HepG2 (cell line): Measurements from ENCODE around the gene NEK9. TPM values are rescaled to one million over a fixed set of nuclear protein-coding genes. Genes with fewer than 3 reads are reported as not detected.

ENCODE experiments used
- ATAC-seq: fragments of 200-7000 bp; cut with Tn5 transposase; 3 replicates; pipeline ENCODE4 v1.9.1; 2020; ENCODE audit warnings: mild to moderate bottlenecking, moderate library complexity
- BruUV-seq: library from RNA; stranded (reverse); fragments of 400-500 nt; replicated peaks from 2 replicates; lab custom pipeline; 2021; lab: Mats Ljungman, UMichigan
- CTCF ChIA-PET: fragments of 300-600 bp; formaldehyde crosslinking; extraction: SDS; loops from one replicate; lab custom pipeline; 2021; ENCODE audit warnings: low total read pairs, inconsistent platforms, low intra/inter-chr PET ratio; lab: Yijun Ruan, JAX
- POLR2A ChIA-PET: fragments of 350-600 bp; sonication (Branson Sonifier 250); formaldehyde crosslinking; loops from one replicate; lab custom pipeline; 2020; ENCODE audit warnings: antibody characterized with exemption, inconsistent platforms; lab: Yijun Ruan, JAX
- DNase-seq: peaks from one replicate; pipeline ENCODE4 v3.0.0-alpha.2; 2015; ENCODE audit warnings: low spot score
- FAIRE-seq: peaks from 3 replicates; lab custom pipeline; 2011; peaks lifted over from hg19 to GRCh38; lab: Jason Lieb, UNC
- H2AFZ ChIP-seq: one replicate; pipeline ENCODE4 v1.6.1; 2011; ENCODE audit warnings: low read length, inconsistent platforms
- H3K27ac ChIP-seq: fragments of 300-600 bp; 3 replicates; pipeline ENCODE4 v1.8.0; 2011; ENCODE audit warnings: mixed run types, mild to moderate bottlenecking, mixed read lengths, low read length, inconsistent platforms; ENCODE audit not compliant: insufficient read depth; ENCODE audit errors: extremely low read length
- H3K27me3 ChIP-seq, 2 experiments: fragments of 200-600 bp in 1 of 2; 2 replicates in 1 of 2; 3 replicates in 1 of 2; pipeline versions ENCODE4 v1.6.0 to v1.8.0; 2011; ENCODE audit warnings: low read length in 2 of 2, mild to moderate bottlenecking in 2 of 2, moderate library complexity in 2 of 2, inconsistent platforms in 1 of 2; ENCODE audit not compliant: insufficient read depth in 2 of 2, control insufficient read depth in 1 of 2
- H3K36me3 ChIP-seq, 2 experiments: fragments of 200-600 bp in 1 of 2; replicated peaks in 1 of 2; 2 replicates in 1 of 2; 3 replicates in 1 of 2; pipeline versions ENCODE4 v1.5.1 to v1.8.0; 2011; ENCODE audit warnings: low read length in 2 of 2, inconsistent platforms in 1 of 2; ENCODE audit not compliant: insufficient read depth in 2 of 2, control insufficient read depth in 1 of 2
- H3K4me1 ChIP-seq: 2 replicates; pipeline ENCODE4 v1.5.1; 2012; ENCODE audit warnings: low read length, inconsistent platforms; ENCODE audit not compliant: insufficient read depth
- H3K4me2 ChIP-seq: 2 replicates; pipeline ENCODE4 v1.6.0; 2011; ENCODE audit warnings: low read depth, low read length, inconsistent platforms
- H3K4me3 ChIP-seq, 3 experiments: fragments of 200-600 bp in 1 of 3; sonication (generic), shearing (Covaris generic) in 1 of 3; replicated peaks in 1 of 3; 2 replicates each; pipeline ENCODE4 v1.5.1; 2011 to 2016; ENCODE audit warnings: low read length in 3 of 3, inconsistent platforms in 2 of 3, low read depth in 2 of 3, mild to moderate bottlenecking in 2 of 3, control low read depth in 1 of 3, mixed read lengths in 1 of 3; ENCODE audit not compliant: insufficient read depth in 1 of 3
- H3K79me2 ChIP-seq: one replicate; pipeline ENCODE4 v1.6.1; 2011; ENCODE audit warnings: low read length, inconsistent platforms; ENCODE audit not compliant: insufficient read depth
- H3K9ac ChIP-seq: 2 replicates; pipeline ENCODE4 v1.6.0; 2011; ENCODE audit warnings: mild to moderate bottlenecking, low read depth, low read length, inconsistent platforms; ENCODE audit not compliant: insufficient read depth
- H3K9me3 ChIP-seq: 2 replicates; pipeline ENCODE4 v1.5.1; 2012; ENCODE audit warnings: mild to moderate bottlenecking, low read length
- H4K20me1 ChIP-seq: 2 replicates; pipeline ENCODE4 v1.6.0; 2011; ENCODE audit warnings: inconsistent platforms, mild to moderate bottlenecking, low read length, moderate library complexity; ENCODE audit not compliant: insufficient read depth
- ARID5B ChIP-seq: IDR thresholded peaks from 2 replicates; pipeline ENCODE4 v1.4.0; 2020; ENCODE audit warnings: mild to moderate bottlenecking, missing genetic modification reagents
- PHF5A ChIP-seq: IDR thresholded peaks from one replicate; pipeline ENCODE4 v1.6.1; 2018; ENCODE audit warnings: low read depth, missing genetic modification reagents; ENCODE audit not compliant: unreplicated experiment
- SMAD9 ChIP-seq: sonication (generic); formaldehyde crosslinking; IDR thresholded peaks from 2 replicates; pipeline ENCODE4 v1.5.1; 2020; ENCODE audit warnings: mild to moderate bottlenecking, missing genetic modification reagents
- SP140L ChIP-seq: sonication (generic); formaldehyde crosslinking; IDR thresholded peaks from 2 replicates; pipeline ENCODE4 v1.4.0; 2020; ENCODE audit warnings: missing genetic modification reagents, borderline replicate concordance
- ZMAT3 ChIP-seq: sonication (generic); formaldehyde crosslinking; conservative IDR thresholded peaks from 2 replicates; pipeline ENCODE4 v1.7.0; 2021; ENCODE audit warnings: missing genetic modification reagents
- ZNF382 ChIP-seq: sonication (generic); formaldehyde crosslinking; IDR thresholded peaks from 2 replicates; pipeline ENCODE4 v1.5.0; 2020; ENCODE audit warnings: missing genetic modification reagents, mild to moderate bottlenecking, borderline replicate concordance
- ZNF549 ChIP-seq: sonication (generic); formaldehyde crosslinking; IDR thresholded peaks from 2 replicates; pipeline ENCODE4 v1.5.0; 2020; ENCODE audit warnings: missing genetic modification reagents
- ZNF609 ChIP-seq: sonication (generic); formaldehyde crosslinking; IDR thresholded peaks from 2 replicates; pipeline ENCODE4 v1.4.0; 2020; ENCODE audit warnings: mild to moderate bottlenecking, missing genetic modification reagents, borderline replicate concordance
- ZNF629 ChIP-seq: sonication (generic); formaldehyde crosslinking; conservative IDR thresholded peaks from 2 replicates; pipeline ENCODE4 v1.5.0; 2020; ENCODE audit warnings: missing genetic modification reagents
- ZZZ3 ChIP-seq: sonication (generic); formaldehyde crosslinking; IDR thresholded peaks from 2 replicates; pipeline ENCODE4 v1.4.0; 2020; ENCODE audit warnings: missing genetic modification reagents, mild to moderate bottlenecking, borderline replicate concordance
- WGBS: methylation state at CpG from one replicate; pipeline ENCODE4 v1.1.6; 2017; ENCODE audit warnings: low lambda C conversion rate; 5-methylcytosine and 5-hydroxymethylcytosine counted together
- in situ Hi-C: cut with HindIII; loops from 2 replicates; pipeline ENCODE4 v1.10.0; 2017; ENCODE audit warnings: low pct_unique_long_range_greater_than_20kb; ENCODE audit not compliant: extremely low pct_ligation_motif_present
- intact Hi-C: fragments of 100-400 bp; cut with micrococcal nuclease; formaldehyde crosslinking; loops from one replicate; pipeline ENCODE4 v1.10.0; 2022; ENCODE audit not compliant: unreplicated experiment
- polyA plus RNA-seq, 8 experiments: library from polyadenylated mRNA; depleted of rRNA in 3 of 8; stranded (reverse) in 7 of 8; unstranded in 1 of 8; fragments of >200 nt; fragmentation: Illumina TruSeq in 4 of 8; extraction: Trizol in 4 of 8; gene quantifications; 2 replicates each; pipeline versions ENCODE4 v1.2.1 to v1.2.3, GENCODE V29; 2011 to 2016; ENCODE audit warnings: low read depth in 4 of 8, missing spikeins in 1 of 8, mixed read lengths in 1 of 8; ENCODE audit not compliant: insufficient read depth in 1 of 8
- total RNA-seq, 5 experiments: library from RNA; depleted of rRNA; stranded (reverse); fragments of >200 nt; fragmentation: Illumina TruSeq; extraction: Trizol; gene quantifications; 2 replicates each; pipeline ENCODE4 v1.2.3, GENCODE V29; 2016; ENCODE audit warnings: low read depth in 1 of 5

NEK9 gene
- total and polyA plus RNA-seq, 2 of the 13 experiments (the other 11 are each of a cell fraction or from before 2014, with no cell fraction given): 16.5 to 27.3 TPM

- Histone ChIP-seq H3K4me1 (no peaks in the 10 kb centered on the region), H3K4me3 (no peak overlapping the region), H3K27ac (no peak overlapping the region), H3K9ac (no peak overlapping the region), H3K36me3 (peaks cover 6 to 48% of the 10 kb centered on the region in 2 experiments), H3K9me3 (no peaks in the 10 kb centered on the region), H3K4me2 (no peak overlapping the region), H2AFZ (no peak overlapping the region), H4K20me1 (no peaks in the 10 kb centered on the region), H3K79me2 (no peaks in the 10 kb centered on the region), H3K27me3 (no peaks in the 10 kb centered on the region)
- in situ Hi-C loops (loop anchor here (5.0 kb wide), 1 partner anchor 179 kb away; no protein-coding TSS in a partner anchor), intact Hi-C loops (no loop called here)
- ATAC-seq (no peak), FAIRE-seq (no peak), DNase-seq (no peak)
- WGBS: 97% methylated on average over 8 of the region's 8 CpGs
- CTCF ChIA-PET: no interaction called here
- no TSS peak for BruUV-seq
- POLR2A ChIA-PET: no interaction called here
- TF ChIP-seq SP140L (no peak), ZZZ3 (no peak), ZNF549 (no peak), SMAD9 (CRISPR knock-in tag) (no peak), ARID5B (CRISPR knock-in tag) (no peak), ZMAT3 (CRISPR knock-in tag) (no peak), ZNF629 (CRISPR knock-in tag) (no peak), ZNF382 (no peak), ZNF609 (CRISPR knock-in tag) (no peak), PHF5A (no peak)
These were observed 35.6 kb downstream of the NEK9 start for GRCh38 chr14:75091251-75091650.
